ENCODE results near the gene AKAP3.

DNA sequence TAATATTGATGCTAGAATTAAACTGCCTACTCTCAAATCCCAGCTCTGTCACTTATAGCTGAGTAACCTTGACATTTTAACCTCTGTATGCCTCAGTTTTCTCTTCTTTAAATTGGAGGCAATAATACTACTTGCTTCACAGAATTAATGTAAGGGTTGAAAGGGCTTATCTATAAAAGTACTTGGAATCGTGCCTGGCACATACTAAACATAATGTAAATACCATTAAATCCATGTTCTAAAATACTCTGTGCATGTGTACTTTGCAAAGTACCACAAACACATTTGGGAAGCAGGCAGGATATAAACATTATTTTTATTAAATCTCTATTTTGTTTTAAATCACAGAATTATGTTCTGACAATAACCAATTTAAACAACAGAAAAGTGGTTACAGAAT, 44.9 kb downstream of the AKAP3 start:
- TF ChIP-seq, protein P1, sequence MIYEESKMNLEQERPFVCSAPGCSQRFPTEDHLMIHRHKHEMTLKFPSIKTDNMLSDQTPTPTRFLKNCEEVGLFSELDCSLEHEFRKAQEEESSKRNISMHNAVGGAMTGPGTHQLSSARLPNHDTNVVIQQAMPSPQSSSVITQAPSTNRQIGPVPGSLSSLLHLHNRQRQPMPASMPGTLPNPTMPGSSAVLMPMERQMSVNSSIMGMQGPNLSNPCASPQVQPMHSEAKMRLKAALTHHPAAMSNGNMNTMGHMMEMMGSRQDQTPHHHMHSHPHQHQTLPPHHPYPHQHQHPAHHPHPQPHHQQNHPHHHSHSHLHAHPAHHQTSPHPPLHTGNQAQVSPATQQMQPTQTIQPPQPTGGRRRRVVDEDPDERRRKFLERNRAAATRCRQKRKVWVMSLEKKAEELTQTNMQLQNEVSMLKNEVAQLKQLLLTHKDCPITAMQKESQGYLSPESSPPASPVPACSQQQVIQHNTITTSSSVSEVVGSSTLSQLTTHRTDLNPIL (CRISPR knock-in tag; IDR thresholded peaks at IDR 0.05; ENCODE audit: low read depth), result no peak
- TF ChIP-seq ARNTL (CRISPR knock-in tag; IDR thresholded peaks at IDR 0.05; ENCODE audit: borderline replicate concordance, low read depth), result no peak
- TF ChIP-seq, protein P2, sequence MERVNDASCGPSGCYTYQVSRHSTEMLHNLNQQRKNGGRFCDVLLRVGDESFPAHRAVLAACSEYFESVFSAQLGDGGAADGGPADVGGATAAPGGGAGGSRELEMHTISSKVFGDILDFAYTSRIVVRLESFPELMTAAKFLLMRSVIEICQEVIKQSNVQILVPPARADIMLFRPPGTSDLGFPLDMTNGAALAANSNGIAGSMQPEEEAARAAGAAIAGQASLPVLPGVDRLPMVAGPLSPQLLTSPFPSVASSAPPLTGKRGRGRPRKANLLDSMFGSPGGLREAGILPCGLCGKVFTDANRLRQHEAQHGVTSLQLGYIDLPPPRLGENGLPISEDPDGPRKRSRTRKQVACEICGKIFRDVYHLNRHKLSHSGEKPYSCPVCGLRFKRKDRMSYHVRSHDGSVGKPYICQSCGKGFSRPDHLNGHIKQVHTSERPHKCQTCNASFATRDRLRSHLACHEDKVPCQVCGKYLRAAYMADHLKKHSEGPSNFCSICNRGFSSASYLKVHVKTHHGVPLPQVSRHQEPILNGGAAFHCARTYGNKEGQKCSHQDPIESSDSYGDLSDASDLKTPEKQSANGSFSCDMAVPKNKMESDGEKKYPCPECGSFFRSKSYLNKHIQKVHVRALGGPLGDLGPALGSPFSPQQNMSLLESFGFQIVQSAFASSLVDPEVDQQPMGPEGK (CRISPR knock-in tag; IDR thresholded peaks at IDR 0.05; ENCODE audit: borderline replicate concordance), result no peak
- no peak for TF ChIP-seq BACH2 (CRISPR knock-in tag; IDR thresholded peaks at IDR 0.05; ENCODE audit: borderline replicate concordance)
- TF ChIP-seq TCF4 (CRISPR knock-in tag; IDR thresholded peaks at IDR 0.05; ENCODE audit: borderline replicate concordance), result no peak
- no peak for TF ChIP-seq ZFP30 (CRISPR knock-in tag; IDR thresholded peaks at IDR 0.05)
- TF ChIP-seq ZFP3 (CRISPR knock-in tag; IDR thresholded peaks at IDR 0.05), result no peak
- TF ChIP-seq RARB (CRISPR knock-in tag; IDR thresholded peaks at IDR 0.05), result no peak
- no peak for TF ChIP-seq ZC3H10 (CRISPR knock-in tag; IDR thresholded peaks at IDR 0.05)
- no peak for TF ChIP-seq PPARA (CRISPR knock-in tag; IDR thresholded peaks at IDR 0.05; ENCODE audit: borderline replicate concordance)
- no peak for TF ChIP-seq ZNF8 (CRISPR knock-in tag; IDR thresholded peaks at IDR 0.05)
- TF ChIP-seq, protein P3, sequence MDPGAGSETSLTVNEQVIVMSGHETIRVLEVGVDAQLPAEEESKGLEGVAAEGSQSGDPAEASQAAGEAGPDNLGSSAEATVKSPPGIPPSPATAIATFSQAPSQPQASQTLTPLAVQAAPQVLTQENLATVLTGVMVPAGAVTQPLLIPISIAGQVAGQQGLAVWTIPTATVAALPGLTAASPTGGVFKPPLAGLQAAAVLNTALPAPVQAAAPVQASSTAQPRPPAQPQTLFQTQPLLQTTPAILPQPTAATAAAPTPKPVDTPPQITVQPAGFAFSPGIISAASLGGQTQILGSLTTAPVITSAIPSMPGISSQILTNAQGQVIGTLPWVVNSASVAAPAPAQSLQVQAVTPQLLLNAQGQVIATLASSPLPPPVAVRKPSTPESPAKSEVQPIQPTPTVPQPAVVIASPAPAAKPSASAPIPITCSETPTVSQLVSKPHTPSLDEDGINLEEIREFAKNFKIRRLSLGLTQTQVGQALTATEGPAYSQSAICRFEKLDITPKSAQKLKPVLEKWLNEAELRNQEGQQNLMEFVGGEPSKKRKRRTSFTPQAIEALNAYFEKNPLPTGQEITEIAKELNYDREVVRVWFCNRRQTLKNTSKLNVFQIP (CRISPR knock-in tag; IDR thresholded peaks at IDR 0.05; ENCODE audit: borderline replicate concordance, low read depth), result no peak
- TF ChIP-seq ZNF565 (CRISPR knock-in tag; conservative IDR thresholded peaks at IDR 0.05; ENCODE audit: low read depth), result no peak
- no peak for TF ChIP-seq ZNF70 (CRISPR knock-in tag; IDR thresholded peaks at IDR 0.05)
